Measurements from ENCODE around the gene SIGLEC10. TPM values are rescaled to one million over a fixed set of nuclear protein-coding genes. Genes with fewer than 3 reads are reported as not detected.

SIGLEC10 gene
- total and polyA plus RNA-seq, 9 of the 15 experiments (the other 6 are each of a cell fraction or from before 2014, with no cell fraction given): 0.10 to 1.8 (median 0.82) TPM

DNA sequence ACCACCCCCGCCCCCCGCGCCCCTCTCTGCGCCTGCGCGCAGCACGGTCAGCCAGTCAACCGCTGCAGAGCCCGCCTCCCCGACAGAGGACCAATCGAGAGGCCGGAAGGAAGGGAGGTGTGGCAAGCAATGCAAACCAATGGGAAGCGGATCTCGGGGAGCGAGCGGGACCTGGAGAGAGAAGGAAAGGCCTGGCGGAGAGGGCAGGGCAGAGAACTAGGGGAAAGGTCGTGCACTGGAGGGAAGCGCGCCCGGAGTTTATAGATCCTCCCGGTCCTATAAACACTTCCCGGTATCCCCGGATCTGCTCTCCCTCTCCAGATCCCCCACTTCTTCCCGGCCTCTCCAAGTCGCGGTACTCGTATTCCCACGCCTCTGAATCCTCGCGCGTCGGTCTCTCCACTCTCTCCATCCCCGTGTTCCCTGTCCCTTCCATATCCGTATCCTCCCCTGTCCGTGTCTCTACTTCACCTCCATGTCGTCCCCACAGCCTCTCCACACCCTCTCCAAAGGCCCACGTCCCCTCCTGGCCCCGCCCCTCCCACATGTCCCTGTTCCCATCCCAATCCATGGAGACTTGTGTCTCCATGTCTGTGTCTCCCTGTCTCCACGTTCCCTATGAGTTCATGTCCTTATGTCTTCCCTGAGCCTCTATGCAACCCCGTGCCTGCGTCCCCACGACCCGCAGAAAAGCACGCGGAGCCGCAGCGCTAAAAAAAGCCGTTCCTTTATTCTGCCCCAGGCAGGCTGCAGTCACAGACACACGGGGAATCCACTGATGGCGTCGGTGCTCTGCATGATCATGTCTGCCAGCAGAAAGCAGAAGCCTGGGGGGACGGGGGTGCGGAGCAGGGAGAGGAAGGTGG is 50.8 kb downstream of the SIGLEC10 start (continued):
- no peak for TF ChIP-seq NFIX (CRISPR knock-in tag; IDR thresholded peaks at IDR 0.05; ENCODE audit: low read depth)
- TF ChIP-seq ERF (CRISPR knock-in tag; IDR thresholded peaks at IDR 0.05): no peak
- no peak for TF ChIP-seq ZNF282 (CRISPR knock-in tag; IDR thresholded peaks at IDR 0.05)
- TF ChIP-seq, protein P1, sequence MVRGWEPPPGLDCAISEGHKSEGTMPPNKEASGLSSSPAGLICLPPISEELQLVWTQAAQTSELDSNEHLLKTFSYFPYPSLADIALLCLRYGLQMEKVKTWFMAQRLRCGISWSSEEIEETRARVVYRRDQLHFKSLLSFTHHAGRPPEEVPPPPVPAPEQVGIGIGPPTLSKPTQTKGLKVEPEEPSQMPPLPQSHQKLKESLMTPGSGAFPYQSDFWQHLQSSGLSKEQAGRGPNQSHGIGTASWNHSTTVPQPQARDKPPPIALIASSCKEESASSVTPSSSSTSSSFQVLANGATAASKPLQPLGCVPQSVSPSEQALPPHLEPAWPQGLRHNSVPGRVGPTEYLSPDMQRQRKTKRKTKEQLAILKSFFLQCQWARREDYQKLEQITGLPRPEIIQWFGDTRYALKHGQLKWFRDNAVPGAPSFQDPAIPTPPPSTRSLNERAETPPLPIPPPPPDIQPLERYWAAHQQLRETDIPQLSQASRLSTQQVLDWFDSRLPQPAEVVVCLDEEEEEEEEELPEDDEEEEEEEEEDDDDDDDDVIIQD (CRISPR knock-in tag; IDR thresholded peaks at IDR 0.05): no peak
- TF ChIP-seq, protein P2, sequence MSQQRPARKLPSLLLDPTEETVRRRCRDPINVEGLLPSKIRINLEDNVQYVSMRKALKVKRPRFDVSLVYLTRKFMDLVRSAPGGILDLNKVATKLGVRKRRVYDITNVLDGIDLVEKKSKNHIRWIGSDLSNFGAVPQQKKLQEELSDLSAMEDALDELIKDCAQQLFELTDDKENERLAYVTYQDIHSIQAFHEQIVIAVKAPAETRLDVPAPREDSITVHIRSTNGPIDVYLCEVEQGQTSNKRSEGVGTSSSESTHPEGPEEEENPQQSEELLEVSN (IDR thresholded peaks at IDR 0.05; ENCODE audit: borderline replicate concordance in 1 of 2, extremely low read depth in 1 of 2, insufficient read depth in 1 of 2, insufficient read length in 1 of 2, low read depth in 1 of 2, low read length in 1 of 2, poor library complexity in 1 of 2, severe bottlenecking in 1 of 2): peak; percentile 67 to 83
- TF ChIP-seq PTRF (tag; IDR thresholded peaks at IDR 0.05): no peak
- no peak; the same call in 1 of the 2 replicates for TF ChIP-seq EGR1 (conservative IDR thresholded peaks at IDR 0.05)
- TF ChIP-seq BCOR (IDR thresholded peaks at IDR 0.05): peak; percentile 69
- no peak; the same call in 1 of the 2 replicates for TF ChIP-seq ZNF253 (CRISPR knock-in tag; conservative IDR thresholded peaks at IDR 0.05)
- no peak for TF ChIP-seq ZNF551 (CRISPR knock-in tag; IDR thresholded peaks at IDR 0.05)
- TF ChIP-seq ZNF165 (CRISPR knock-in tag; IDR thresholded peaks at IDR 0.05; ENCODE audit: borderline replicate concordance): no peak
- TF ChIP-seq, protein P3, sequence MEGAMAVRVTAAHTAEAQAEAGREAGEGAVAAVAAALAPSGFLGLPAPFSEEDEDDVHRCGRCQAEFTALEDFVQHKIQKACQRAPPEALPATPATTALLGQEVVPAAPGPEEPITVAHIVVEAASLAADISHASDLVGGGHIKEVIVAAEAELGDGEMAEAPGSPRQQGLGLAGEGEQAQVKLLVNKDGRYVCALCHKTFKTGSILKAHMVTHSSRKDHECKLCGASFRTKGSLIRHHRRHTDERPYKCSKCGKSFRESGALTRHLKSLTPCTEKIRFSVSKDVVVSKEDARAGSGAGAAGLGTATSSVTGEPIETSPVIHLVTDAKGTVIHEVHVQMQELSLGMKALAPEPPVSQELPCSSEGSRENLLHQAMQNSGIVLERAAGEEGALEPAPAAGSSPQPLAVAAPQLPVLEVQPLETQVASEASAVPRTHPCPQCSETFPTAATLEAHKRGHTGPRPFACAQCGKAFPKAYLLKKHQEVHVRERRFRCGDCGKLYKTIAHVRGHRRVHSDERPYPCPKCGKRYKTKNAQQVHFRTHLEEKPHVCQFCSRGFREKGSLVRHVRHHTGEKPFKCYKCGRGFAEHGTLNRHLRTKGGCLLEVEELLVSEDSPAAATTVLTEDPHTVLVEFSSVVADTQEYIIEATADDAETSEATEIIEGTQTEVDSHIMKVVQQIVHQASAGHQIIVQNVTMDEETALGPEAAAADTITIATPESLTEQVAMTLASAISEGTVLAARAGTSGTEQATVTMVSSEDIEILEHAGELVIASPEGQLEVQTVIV (CRISPR knock-in tag; IDR thresholded peaks at IDR 0.05; ENCODE audit: borderline replicate concordance): no peak
- TF ChIP-seq, protein P4, sequence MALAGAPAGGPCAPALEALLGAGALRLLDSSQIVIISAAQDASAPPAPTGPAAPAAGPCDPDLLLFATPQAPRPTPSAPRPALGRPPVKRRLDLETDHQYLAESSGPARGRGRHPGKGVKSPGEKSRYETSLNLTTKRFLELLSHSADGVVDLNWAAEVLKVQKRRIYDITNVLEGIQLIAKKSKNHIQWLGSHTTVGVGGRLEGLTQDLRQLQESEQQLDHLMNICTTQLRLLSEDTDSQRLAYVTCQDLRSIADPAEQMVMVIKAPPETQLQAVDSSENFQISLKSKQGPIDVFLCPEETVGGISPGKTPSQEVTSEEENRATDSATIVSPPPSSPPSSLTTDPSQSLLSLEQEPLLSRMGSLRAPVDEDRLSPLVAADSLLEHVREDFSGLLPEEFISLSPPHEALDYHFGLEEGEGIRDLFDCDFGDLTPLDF (CRISPR knock-in tag; IDR thresholded peaks at IDR 0.05): no peak
- TF ChIP-seq, protein P5, sequence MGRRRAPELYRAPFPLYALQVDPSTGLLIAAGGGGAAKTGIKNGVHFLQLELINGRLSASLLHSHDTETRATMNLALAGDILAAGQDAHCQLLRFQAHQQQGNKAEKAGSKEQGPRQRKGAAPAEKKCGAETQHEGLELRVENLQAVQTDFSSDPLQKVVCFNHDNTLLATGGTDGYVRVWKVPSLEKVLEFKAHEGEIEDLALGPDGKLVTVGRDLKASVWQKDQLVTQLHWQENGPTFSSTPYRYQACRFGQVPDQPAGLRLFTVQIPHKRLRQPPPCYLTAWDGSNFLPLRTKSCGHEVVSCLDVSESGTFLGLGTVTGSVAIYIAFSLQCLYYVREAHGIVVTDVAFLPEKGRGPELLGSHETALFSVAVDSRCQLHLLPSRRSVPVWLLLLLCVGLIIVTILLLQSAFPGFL (CRISPR knock-in tag; IDR thresholded peaks at IDR 0.05): no peak
- TF ChIP-seq STAT5B (CRISPR knock-in tag; IDR thresholded peaks at IDR 0.05): no peak
- no peak for TF ChIP-seq HDAC3 (IDR thresholded peaks at IDR 0.05; ENCODE audit: borderline replicate concordance, partially characterized antibody)
- TF ChIP-seq TGIF2 (CRISPR knock-in tag; IDR thresholded peaks at IDR 0.05): no peak
- TF ChIP-seq, protein P6, sequence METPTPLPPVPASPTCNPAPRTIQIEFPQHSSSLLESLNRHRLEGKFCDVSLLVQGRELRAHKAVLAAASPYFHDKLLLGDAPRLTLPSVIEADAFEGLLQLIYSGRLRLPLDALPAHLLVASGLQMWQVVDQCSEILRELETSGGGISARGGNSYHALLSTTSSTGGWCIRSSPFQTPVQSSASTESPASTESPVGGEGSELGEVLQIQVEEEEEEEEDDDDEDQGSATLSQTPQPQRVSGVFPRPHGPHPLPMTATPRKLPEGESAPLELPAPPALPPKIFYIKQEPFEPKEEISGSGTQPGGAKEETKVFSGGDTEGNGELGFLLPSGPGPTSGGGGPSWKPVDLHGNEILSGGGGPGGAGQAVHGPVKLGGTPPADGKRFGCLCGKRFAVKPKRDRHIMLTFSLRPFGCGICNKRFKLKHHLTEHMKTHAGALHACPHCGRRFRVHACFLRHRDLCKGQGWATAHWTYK (CRISPR knock-in tag; IDR thresholded peaks at IDR 0.05): no peak

All from K562 (cell line).